ENCODE results near the gene ALKBH5. TPM values are rescaled to one million over a fixed set of nuclear protein-coding genes. Genes with fewer than 3 reads are reported as not detected.

Gene ALKBH5
- polyA plus RNA-seq, 1 of the 3 experiments (the other 2 are of a cell fraction): 41.0 TPM

DNA sequence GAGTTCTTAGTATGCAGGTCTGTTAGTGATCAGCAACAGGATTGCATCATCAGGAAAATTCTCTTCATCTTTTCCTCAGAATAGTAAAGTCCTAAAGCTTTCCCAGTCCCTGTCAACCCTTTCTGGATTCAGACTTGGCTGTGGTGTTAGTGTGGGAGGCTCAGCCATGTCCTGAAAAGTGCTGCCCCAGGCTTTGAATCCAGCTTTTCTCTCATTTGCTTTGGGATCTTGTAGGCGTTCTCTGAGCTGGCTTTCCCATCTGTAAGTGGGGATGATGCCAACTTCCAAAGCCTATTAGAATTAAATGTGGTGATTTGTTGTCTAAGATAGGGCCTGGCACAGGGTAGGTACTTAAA, 3.0 kb downstream of the ALKBH5 start:
- peaks cover 56% of the 10 kb centered on the region for H3F3A ChIP-seq (replicated peaks; ENCODE audit: insufficient read depth)
- H3K4me3 ChIP-seq (ENCODE audit: low read depth in 2 of 2, low read length in 1 of 2): peak overlapping the region; percentile 65 to 84
- TF ChIP-seq MEF2A (IDR thresholded peaks at IDR 0.05; ENCODE audit: borderline replicate concordance, low read depth) (no peak), POLR2AphosphoS5 (IDR thresholded peaks at IDR 0.05; ENCODE audit: low read depth, low read length) (0 out of 2 replicates have a peak, but pooled peaks have one; percentile 20)
- H3K27ac ChIP-seq (ENCODE audit: low read depth in 2 of 2, low read length in 1 of 2): peak overlapping the region; percentile 96 to 98
- peaks cover 6 to 7% of the 10 kb centered on the region in 2 experiments for H3K36me3 ChIP-seq (replicated peaks in 1 of 2; ENCODE audit: control insufficient read depth in 1 of 2, insufficient read depth in 2 of 2, low read length in 1 of 2)
- H4K20me1 ChIP-seq (ENCODE audit: insufficient read depth): peaks cover 74% of the 10 kb centered on the region
- DNase-seq: no peak
- CTCF ChIA-PET: interaction anchor here (1.4 to 2.8 kb wide), 2 partner anchors 31 to 46 kb away, joined by 3 to 14 read pairs; no protein-coding TSS in a partner anchor
- H3K27me3 ChIP-seq (ENCODE audit: insufficient read depth): no peaks in the 10 kb centered on the region
- H3K4me2 ChIP-seq: peak overlapping the region; percentile 98
- H3K9me3 ChIP-seq: no peaks in the 10 kb centered on the region
- POLR2A ChIA-PET: no interaction called here
- no peaks in the 10 kb centered on the region for H3K9me2 ChIP-seq
- peaks cover 78% of the 10 kb centered on the region for H3K79me2 ChIP-seq (ENCODE audit: insufficient read depth)
- 30% methylated on average over 1 of the region's 1 CpG for WGBS (ENCODE audit: low lambda C conversion rate)
- H2AFZ ChIP-seq (ENCODE audit: low read depth): no peak overlapping the region
- peak overlapping the region; percentile 93 for H3K9ac ChIP-seq
- H3K4me1 ChIP-seq (ENCODE audit: control insufficient read depth in 1 of 2, insufficient read depth in 2 of 2, low read depth in 1 of 2, low read length in 1 of 2): peaks cover 17 to 68% of the 10 kb centered on the region in 2 experiments

- H3K4me1 ChIP-seq (ENCODE audit: control insufficient read depth in 1 of 2, insufficient read depth in 2 of 2, low read depth in 1 of 2, low read length in 1 of 2): peaks cover 15 to 69% of the 10 kb centered on the region in 2 experiments
- TF ChIP-seq RAD21 (IDR thresholded peaks at IDR 0.05; ENCODE audit: low read length): peak; percentile 17; the same call in 1 of the 2 replicates
- TF ChIP-seq, protein P1, sequence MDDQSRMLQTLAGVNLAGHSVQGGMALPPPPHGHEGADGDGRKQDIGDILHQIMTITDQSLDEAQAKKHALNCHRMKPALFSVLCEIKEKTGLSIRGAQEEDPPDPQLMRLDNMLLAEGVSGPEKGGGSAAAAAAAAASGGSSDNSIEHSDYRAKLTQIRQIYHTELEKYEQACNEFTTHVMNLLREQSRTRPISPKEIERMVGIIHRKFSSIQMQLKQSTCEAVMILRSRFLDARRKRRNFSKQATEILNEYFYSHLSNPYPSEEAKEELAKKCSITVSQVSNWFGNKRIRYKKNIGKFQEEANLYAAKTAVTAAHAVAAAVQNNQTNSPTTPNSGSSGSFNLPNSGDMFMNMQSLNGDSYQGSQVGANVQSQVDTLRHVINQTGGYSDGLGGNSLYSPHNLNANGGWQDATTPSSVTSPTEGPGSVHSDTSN (IDR thresholded peaks at IDR 0.05): peak; percentile 70
- no peak for TF ChIP-seq ELF1 (IDR thresholded peaks at IDR 0.05)
- peak; percentile 11; the same call in 1 of the 2 replicates for TF ChIP-seq TEAD4 (IDR thresholded peaks at IDR 0.05; ENCODE audit: borderline replicate concordance, insufficient read depth)
- no peak; the same call in 1 of the 2 replicates for TF ChIP-seq JUND (IDR thresholded peaks at IDR 0.05)
- TF ChIP-seq USF2 (IDR thresholded peaks at IDR 0.05; ENCODE audit: borderline replicate concordance, low read depth, low read length): no peak
- peak; percentile 21; the same call in 1 of the 2 replicates for TF ChIP-seq POLR2AphosphoS5 (IDR thresholded peaks at IDR 0.05; ENCODE audit: low read depth, low read length)
- TF ChIP-seq SIN3A (IDR thresholded peaks at IDR 0.05; ENCODE audit: borderline replicate concordance, low read depth, low read length): no peak; the same call in 1 of the 2 replicates
- peak; percentile 80; the same call in 1 of the 2 replicates for TF ChIP-seq RCOR1 (IDR thresholded peaks at IDR 0.05; ENCODE audit: low read length)
- TF ChIP-seq TAF1 (IDR thresholded peaks at IDR 0.05; ENCODE audit: borderline replicate concordance, low read depth, low read length): no peak
- TF ChIP-seq RFX5 (IDR thresholded peaks at IDR 0.05; ENCODE audit: low read length): no peak
- TF ChIP-seq, protein P2, sequence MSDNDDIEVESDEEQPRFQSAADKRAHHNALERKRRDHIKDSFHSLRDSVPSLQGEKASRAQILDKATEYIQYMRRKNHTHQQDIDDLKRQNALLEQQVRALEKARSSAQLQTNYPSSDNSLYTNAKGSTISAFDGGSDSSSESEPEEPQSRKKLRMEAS (IDR thresholded peaks at IDR 0.05; ENCODE audit: low read depth): no peak
- TF ChIP-seq GABPA (IDR thresholded peaks at IDR 0.05; ENCODE audit: low read depth): no peak
- TF ChIP-seq, protein P3, sequence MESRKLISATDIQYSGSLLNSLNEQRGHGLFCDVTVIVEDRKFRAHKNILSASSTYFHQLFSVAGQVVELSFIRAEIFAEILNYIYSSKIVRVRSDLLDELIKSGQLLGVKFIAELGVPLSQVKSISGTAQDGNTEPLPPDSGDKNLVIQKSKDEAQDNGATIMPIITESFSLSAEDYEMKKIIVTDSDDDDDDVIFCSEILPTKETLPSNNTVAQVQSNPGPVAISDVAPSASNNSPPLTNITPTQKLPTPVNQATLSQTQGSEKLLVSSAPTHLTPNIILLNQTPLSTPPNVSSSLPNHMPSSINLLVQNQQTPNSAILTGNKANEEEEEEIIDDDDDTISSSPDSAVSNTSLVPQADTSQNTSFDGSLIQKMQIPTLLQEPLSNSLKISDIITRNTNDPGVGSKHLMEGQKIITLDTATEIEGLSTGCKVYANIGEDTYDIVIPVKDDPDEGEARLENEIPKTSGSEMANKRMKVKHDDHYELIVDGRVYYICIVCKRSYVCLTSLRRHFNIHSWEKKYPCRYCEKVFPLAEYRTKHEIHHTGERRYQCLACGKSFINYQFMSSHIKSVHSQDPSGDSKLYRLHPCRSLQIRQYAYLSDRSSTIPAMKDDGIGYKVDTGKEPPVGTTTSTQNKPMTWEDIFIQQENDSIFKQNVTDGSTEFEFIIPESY (IDR thresholded peaks at IDR 0.05; ENCODE audit: borderline replicate concordance, low read depth): no peak
- TF ChIP-seq, protein P4, sequence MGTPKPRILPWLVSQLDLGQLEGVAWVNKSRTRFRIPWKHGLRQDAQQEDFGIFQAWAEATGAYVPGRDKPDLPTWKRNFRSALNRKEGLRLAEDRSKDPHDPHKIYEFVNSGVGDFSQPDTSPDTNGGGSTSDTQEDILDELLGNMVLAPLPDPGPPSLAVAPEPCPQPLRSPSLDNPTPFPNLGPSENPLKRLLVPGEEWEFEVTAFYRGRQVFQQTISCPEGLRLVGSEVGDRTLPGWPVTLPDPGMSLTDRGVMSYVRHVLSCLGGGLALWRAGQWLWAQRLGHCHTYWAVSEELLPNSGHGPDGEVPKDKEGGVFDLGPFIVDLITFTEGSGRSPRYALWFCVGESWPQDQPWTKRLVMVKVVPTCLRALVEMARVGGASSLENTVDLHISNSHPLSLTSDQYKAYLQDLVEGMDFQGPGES (IDR thresholded peaks at IDR 0.05; ENCODE audit: low read depth, low read length): no peak
- TF ChIP-seq, protein P5, sequence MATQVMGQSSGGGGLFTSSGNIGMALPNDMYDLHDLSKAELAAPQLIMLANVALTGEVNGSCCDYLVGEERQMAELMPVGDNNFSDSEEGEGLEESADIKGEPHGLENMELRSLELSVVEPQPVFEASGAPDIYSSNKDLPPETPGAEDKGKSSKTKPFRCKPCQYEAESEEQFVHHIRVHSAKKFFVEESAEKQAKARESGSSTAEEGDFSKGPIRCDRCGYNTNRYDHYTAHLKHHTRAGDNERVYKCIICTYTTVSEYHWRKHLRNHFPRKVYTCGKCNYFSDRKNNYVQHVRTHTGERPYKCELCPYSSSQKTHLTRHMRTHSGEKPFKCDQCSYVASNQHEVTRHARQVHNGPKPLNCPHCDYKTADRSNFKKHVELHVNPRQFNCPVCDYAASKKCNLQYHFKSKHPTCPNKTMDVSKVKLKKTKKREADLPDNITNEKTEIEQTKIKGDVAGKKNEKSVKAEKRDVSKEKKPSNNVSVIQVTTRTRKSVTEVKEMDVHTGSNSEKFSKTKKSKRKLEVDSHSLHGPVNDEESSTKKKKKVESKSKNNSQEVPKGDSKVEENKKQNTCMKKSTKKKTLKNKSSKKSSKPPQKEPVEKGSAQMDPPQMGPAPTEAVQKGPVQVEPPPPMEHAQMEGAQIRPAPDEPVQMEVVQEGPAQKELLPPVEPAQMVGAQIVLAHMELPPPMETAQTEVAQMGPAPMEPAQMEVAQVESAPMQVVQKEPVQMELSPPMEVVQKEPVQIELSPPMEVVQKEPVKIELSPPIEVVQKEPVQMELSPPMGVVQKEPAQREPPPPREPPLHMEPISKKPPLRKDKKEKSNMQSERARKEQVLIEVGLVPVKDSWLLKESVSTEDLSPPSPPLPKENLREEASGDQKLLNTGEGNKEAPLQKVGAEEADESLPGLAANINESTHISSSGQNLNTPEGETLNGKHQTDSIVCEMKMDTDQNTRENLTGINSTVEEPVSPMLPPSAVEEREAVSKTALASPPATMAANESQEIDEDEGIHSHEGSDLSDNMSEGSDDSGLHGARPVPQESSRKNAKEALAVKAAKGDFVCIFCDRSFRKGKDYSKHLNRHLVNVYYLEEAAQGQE (IDR thresholded peaks at IDR 0.05; ENCODE audit: low read depth, low read length): no peak
- TF ChIP-seq CHD2 (IDR thresholded peaks at IDR 0.05; ENCODE audit: low read length, partially characterized antibody): no peak
- TF ChIP-seq TCF12 (IDR thresholded peaks at IDR 0.05): peak; percentile 87
Observed at GRCh38 chr17:18187226-18187625, 3.6 kb downstream of the ALKBH5 start.

More at GRCh38 chr17:18187226-18187625, 3.6 kb downstream of the ALKBH5 start:
- no peaks in the 10 kb centered on the region for H3K27me3 ChIP-seq (ENCODE audit: insufficient read depth)
- peak overlapping the region; percentile 98 for H3K4me2 ChIP-seq
- ChIA-PET CTCF (interaction anchor here (2.8 kb wide), 1 partner anchor 30 kb away, joined by 14 read pairs; no protein-coding TSS in a partner anchor), POLR2A (no interaction called here)
- no peaks in the 10 kb centered on the region for H3K9me3 ChIP-seq
- peaks cover 81% of the 10 kb centered on the region for H4K20me1 ChIP-seq (ENCODE audit: insufficient read depth)
- H3K36me3 ChIP-seq (replicated peaks in 1 of 2; ENCODE audit: control insufficient read depth in 1 of 2, insufficient read depth in 2 of 2, low read length in 1 of 2): peaks cover 6 to 7% of the 10 kb centered on the region in 2 experiments
- no peak overlapping the region for H2AFZ ChIP-seq (ENCODE audit: low read depth)
- DNase-seq: peak; percentile 61
- peak overlapping the region; percentile 93; the same call in 1 of the 2 replicates for H3K9ac ChIP-seq
- peaks cover 85% of the 10 kb centered on the region for H3K79me2 ChIP-seq (ENCODE audit: insufficient read depth)
- H3K9me2 ChIP-seq: no peaks in the 10 kb centered on the region
- peaks cover 50% of the 10 kb centered on the region for H3F3A ChIP-seq (replicated peaks; ENCODE audit: insufficient read depth)
- peak overlapping the region; percentile 65 to 84 for H3K4me3 ChIP-seq (ENCODE audit: low read depth in 2 of 2, low read length in 1 of 2)
- 33% methylated on average over 2 of the region's 2 CpGs for WGBS (ENCODE audit: low lambda C conversion rate)
- peak overlapping the region; percentile 96 to 98 for H3K27ac ChIP-seq (ENCODE audit: low read depth in 2 of 2, low read length in 1 of 2)
